ENCODE results near the gene PRPF6. TPM values are rescaled to one million over a fixed set of nuclear protein-coding genes. Genes with fewer than 3 reads are reported as not detected.

The PRPF6 gene
- total RNA-seq, 2 experiments from 2014 or later, result 50.6 to 51.3 TPM

- POLR2A ChIA-PET, result no interaction called here
- Mint-ChIP-seq H3K9me3 (no peaks in the 10 kb centered on the region), H3K27me3 (no peaks in the 10 kb centered on the region), H3K4me3 (no peak overlapping the region), H3K36me3 (ENCODE audit: low read depth) (peaks cover 28% of the 10 kb centered on the region), H3K4me1 (ENCODE audit: low read depth) (peaks cover 11% of the 10 kb centered on the region), H3K27ac (no peak overlapping the region)
- no peak overlapping the region for H3K4me3 ChIP-seq (ENCODE audit: low read length)
- no peak for ATAC-seq (ENCODE audit: poor library complexity)
- H3K4me1 ChIP-seq (ENCODE audit: insufficient read depth, low read length), result peaks cover 51% of the 10 kb centered on the region
- H3K36me3 ChIP-seq (ENCODE audit: insufficient read depth, low read length), result peaks cover 50% of the 10 kb centered on the region
- no peaks in the 10 kb centered on the region for H3K9me3 ChIP-seq (ENCODE audit: control insufficient read depth in 1 of 2, insufficient read depth in 1 of 2, low read length in 2 of 2)
- TF ChIP-seq CTCF (IDR thresholded peaks at IDR 0.05), result no peak
- no peak overlapping the region for H3K27ac ChIP-seq (ENCODE audit: low read depth in 1 of 2, low read length in 2 of 2)
- H3K27me3 ChIP-seq (ENCODE audit: control insufficient read depth in 1 of 2, insufficient read depth in 2 of 2, low read length in 2 of 2), result no peaks in the 10 kb centered on the region
- intact Hi-C loops (cut with DNase I, micrococcal nuclease), result no loop called here
- DNase-seq, result no peak
- CTCF ChIA-PET, result interaction anchor here (1.4 kb wide), 1 partner anchor 34 kb away, joined by 6 read pairs; no protein-coding TSS in a partner anchor
Measured at GRCh38 chr20:64072498-64073063, 91.6 kb downstream of the PRPF6 start.

GRCh38 chr20:64073476-64074183, 92.7 kb downstream of the PRPF6 start:
- no peak for TF ChIP-seq CTCF (IDR thresholded peaks at IDR 0.05)
- Histone ChIP-seq H3K27ac (ENCODE audit: low read depth in 1 of 2, low read length in 2 of 2) (no peak overlapping the region), H3K36me3 (ENCODE audit: insufficient read depth, low read length) (peaks cover 50% of the 10 kb centered on the region), H3K4me1 (ENCODE audit: insufficient read depth, low read length) (peaks cover 51% of the 10 kb centered on the region), H3K9me3 (ENCODE audit: control insufficient read depth in 1 of 2, insufficient read depth in 1 of 2, low read length in 2 of 2) (no peaks in the 10 kb centered on the region), H3K4me3 (ENCODE audit: low read length) (no peak overlapping the region), H3K27me3 (ENCODE audit: control insufficient read depth in 1 of 2, insufficient read depth in 2 of 2, low read length in 2 of 2) (no peaks in the 10 kb centered on the region)
- ChIA-PET CTCF (no interaction called here), POLR2A (no interaction called here)
- ATAC-seq (ENCODE audit: poor library complexity), result no peak
- intact Hi-C loops (cut with DNase I, micrococcal nuclease), result no loop called here
- Mint-ChIP-seq H3K36me3 (ENCODE audit: low read depth) (peaks cover 33% of the 10 kb centered on the region), H3K9me3 (no peaks in the 10 kb centered on the region), H3K4me1 (ENCODE audit: low read depth) (peaks cover 13% of the 10 kb centered on the region), H3K4me3 (no peak overlapping the region), H3K27me3 (no peaks in the 10 kb centered on the region), H3K27ac (no peak overlapping the region)
- no peak for DNase-seq

GRCh38 chr20:64074184-64074789, 93.4 kb downstream of the PRPF6 start:
- ChIA-PET CTCF (no interaction called here), POLR2A (no interaction called here)
- Mint-ChIP-seq H3K4me1 (ENCODE audit: low read depth) (peaks cover 13% of the 10 kb centered on the region), H3K36me3 (ENCODE audit: low read depth) (peaks cover 33% of the 10 kb centered on the region), H3K9me3 (no peaks in the 10 kb centered on the region), H3K4me3 (no peak overlapping the region), H3K27me3 (no peaks in the 10 kb centered on the region), H3K27ac (no peak overlapping the region)
- no peak overlapping the region for H3K27ac ChIP-seq (ENCODE audit: low read depth in 1 of 2, low read length in 2 of 2)
- H3K4me1 ChIP-seq (ENCODE audit: insufficient read depth, low read length), result peaks cover 45% of the 10 kb centered on the region
- intact Hi-C loops (cut with DNase I, micrococcal nuclease), result no loop called here
- DNase-seq, result no peak
- H3K36me3 ChIP-seq (ENCODE audit: insufficient read depth, low read length), result peaks cover 50% of the 10 kb centered on the region
- no peaks in the 10 kb centered on the region for H3K9me3 ChIP-seq (ENCODE audit: control insufficient read depth in 1 of 2, insufficient read depth in 1 of 2, low read length in 2 of 2)
- TF ChIP-seq CTCF (IDR thresholded peaks at IDR 0.05), result no peak
- H3K4me3 ChIP-seq (ENCODE audit: low read length), result no peak overlapping the region
- H3K27me3 ChIP-seq (ENCODE audit: control insufficient read depth in 1 of 2, insufficient read depth in 2 of 2, low read length in 2 of 2), result no peaks in the 10 kb centered on the region
- ATAC-seq (ENCODE audit: poor library complexity), result no peak
